A673 (cell line): ENCODE data around the gene CLDN16. TPM values are rescaled to one million over a fixed set of nuclear protein-coding genes. Genes with fewer than 3 reads are reported as not detected.

Experiments
- BruUV-seq: library from RNA; stranded (reverse); fragments of 400-500 nt; replicated peaks from 2 replicates; lab custom pipeline; 2021; lab: Mats Ljungman, UMichigan
- CTCF ChIA-PET: fragments of 300-600 bp; sonication (Branson Sonifier 250); formaldehyde crosslinking; loops from one replicate; lab custom pipeline; 2022; ENCODE audit warnings: antibody characterized with exemption; lab: Charles Lee
- POLR2A ChIA-PET: fragments of 300-600 bp; sonication (Branson Sonifier 250); formaldehyde crosslinking; loops from one replicate; lab custom pipeline; 2022; ENCODE audit warnings: antibody characterized with exemption; ENCODE audit not compliant: low non-redundant PET; lab: Charles Lee
- DNase-seq: peaks from one replicate; pipeline ENCODE4 v3.0.0-alpha.2; 2015; ENCODE audit warnings: low spot score
- H3K27ac ChIP-seq: fragments of 200-600 bp; sonication (generic); 2 replicates; pipeline ENCODE4 v1.5.1; 2016; ENCODE audit warnings: mixed run types, low read depth, mild to moderate bottlenecking, mixed read lengths, antibody characterized with exemption, low read length; ENCODE audit not compliant: poor library complexity, severe bottlenecking
- H3K27me3 ChIP-seq: fragments of 200-600 bp; sonication (generic); replicated peaks from 2 replicates; pipeline ENCODE4 v1.6.1; 2017; ENCODE audit warnings: mixed run types, low read depth, mild to moderate bottlenecking, mixed read lengths, antibody characterized with exemption, low read length; ENCODE audit not compliant: insufficient read depth, poor library complexity
- H3K36me3 ChIP-seq: fragments of 200-600 bp; sonication (generic); 2 replicates; pipeline ENCODE4 v1.6.1; 2016; ENCODE audit warnings: mixed run types, mild to moderate bottlenecking, mixed read lengths, antibody characterized with exemption, low read length; ENCODE audit not compliant: insufficient read depth, poor library complexity, severe bottlenecking
- H3K4me1 ChIP-seq: fragments of 200-600 bp; sonication (generic); 2 replicates; pipeline ENCODE4 v1.6.1; 2017; ENCODE audit warnings: mixed run types, mild to moderate bottlenecking, mixed read lengths, antibody characterized with exemption, low read length; ENCODE audit not compliant: insufficient read depth, poor library complexity, severe bottlenecking
- H3K4me3 ChIP-seq: fragments of 200-600 bp; sonication (generic); 2 replicates; pipeline ENCODE4 v1.5.1; 2016; ENCODE audit warnings: low read depth, mixed run types, mild to moderate bottlenecking, mixed read lengths, low read length; ENCODE audit not compliant: poor library complexity, severe bottlenecking
- H3K9me3 ChIP-seq: fragments of 200-600 bp; sonication (generic); 2 replicates; pipeline ENCODE4 v1.6.1; 2016; ENCODE audit warnings: mixed run types, low read depth, mild to moderate bottlenecking, mixed read lengths, antibody characterized with exemption, low read length; ENCODE audit not compliant: poor library complexity, severe bottlenecking
- CTCF ChIP-seq: fragments of 300-800, 200-600 bp; sonication (generic); conservative IDR thresholded peaks from 2 replicates; pipeline ENCODE4 v1.5.1; 2017; ENCODE audit warnings: low read depth, mild to moderate bottlenecking, antibody characterized with exemption, low read length, moderate library complexity, mixed read lengths
- EZH2 ChIP-seq: fragments of 200-600 bp; sonication (generic); IDR thresholded peaks from 2 replicates; pipeline ENCODE4 v1.6.1; 2017; ENCODE audit warnings: borderline replicate concordance, low read depth, mild to moderate bottlenecking, mixed read lengths, antibody characterized with exemption, low read length; ENCODE audit not compliant: poor library complexity, severe bottlenecking
- intact Hi-C: fragments of 100-400 bp; cut with micrococcal nuclease; formaldehyde crosslinking; loops from one replicate; pipeline ENCODE4 v1.10.0; 2022; ENCODE audit not compliant: unreplicated experiment
- total RNA-seq: library from RNA; stranded (reverse); gene quantifications from 2 replicates; pipeline ENCODE4 v1.2.3, GENCODE V29; 2021

CLDN16 gene
- total RNA-seq, 1 experiment from 2014 or later, result 0.09 TPM

- BruUV-seq, result no TSS peak
- Histone ChIP-seq H3K27me3 (no peaks in the 10 kb centered on the region), H3K27ac (no peak overlapping the region), H3K4me3 (no peak overlapping the region), H3K36me3 (no peaks in the 10 kb centered on the region), H3K4me1 (no peaks in the 10 kb centered on the region), H3K9me3 (no peaks in the 10 kb centered on the region)
- CTCF ChIA-PET, result no interaction called here
- intact Hi-C loops, result no loop called here
- TF ChIP-seq CTCF (no peak), EZH2 (no peak)
- no peak for DNase-seq
- POLR2A ChIA-PET, result no interaction called here
Measured at GRCh38 chr3:190368881-190369280, 19.1 kb upstream of the CLDN16 start.

- intact Hi-C loops, result no loop called here
- Histone ChIP-seq H3K4me3 (no peak overlapping the region), H3K4me1 (peaks cover 8% of the 10 kb centered on the region), H3K36me3 (no peaks in the 10 kb centered on the region), H3K9me3 (no peaks in the 10 kb centered on the region), H3K27me3 (no peaks in the 10 kb centered on the region), H3K27ac (no peak overlapping the region)
- ChIA-PET CTCF (no interaction called here), POLR2A (no interaction called here)
- BruUV-seq, result no TSS peak
- TF ChIP-seq CTCF (no peak), EZH2 (no peak)
- no peak for DNase-seq
Measured at GRCh38 chr3:190369668-190370295, 18.2 kb upstream of the CLDN16 start.

- no peaks in the 10 kb centered on the region for H3K27me3 ChIP-seq
- no peak overlapping the region for H3K27ac ChIP-seq
- H3K4me3 ChIP-seq, result no peak overlapping the region
- TF ChIP-seq EZH2 (no peak), CTCF (no peak)
- peaks cover 12% of the 10 kb centered on the region for H3K4me1 ChIP-seq
- BruUV-seq, result no TSS peak
- POLR2A ChIA-PET, result no interaction called here
- CTCF ChIA-PET, result no interaction called here
- DNase-seq, result no peak
- intact Hi-C loops, result no loop called here
- no peaks in the 10 kb centered on the region for H3K36me3 ChIP-seq
- H3K9me3 ChIP-seq, result no peaks in the 10 kb centered on the region
Measured at GRCh38 chr3:190370369-190370768, 17.6 kb upstream of the CLDN16 start.
